ENCODE results near the gene SLC2A1. TPM values are rescaled to one million over a fixed set of nuclear protein-coding genes. Genes with fewer than 3 reads are reported as not detected.
A peak's percentile ranks its signal among the peaks of the same experiment; 100 is the strongest.

Gene SLC2A1
- total and polyA plus RNA-seq, 2 of the 13 experiments (the other 11 are each of a cell fraction or from before 2014, with no cell fraction given) = 125 to 423 TPM

DNA sequence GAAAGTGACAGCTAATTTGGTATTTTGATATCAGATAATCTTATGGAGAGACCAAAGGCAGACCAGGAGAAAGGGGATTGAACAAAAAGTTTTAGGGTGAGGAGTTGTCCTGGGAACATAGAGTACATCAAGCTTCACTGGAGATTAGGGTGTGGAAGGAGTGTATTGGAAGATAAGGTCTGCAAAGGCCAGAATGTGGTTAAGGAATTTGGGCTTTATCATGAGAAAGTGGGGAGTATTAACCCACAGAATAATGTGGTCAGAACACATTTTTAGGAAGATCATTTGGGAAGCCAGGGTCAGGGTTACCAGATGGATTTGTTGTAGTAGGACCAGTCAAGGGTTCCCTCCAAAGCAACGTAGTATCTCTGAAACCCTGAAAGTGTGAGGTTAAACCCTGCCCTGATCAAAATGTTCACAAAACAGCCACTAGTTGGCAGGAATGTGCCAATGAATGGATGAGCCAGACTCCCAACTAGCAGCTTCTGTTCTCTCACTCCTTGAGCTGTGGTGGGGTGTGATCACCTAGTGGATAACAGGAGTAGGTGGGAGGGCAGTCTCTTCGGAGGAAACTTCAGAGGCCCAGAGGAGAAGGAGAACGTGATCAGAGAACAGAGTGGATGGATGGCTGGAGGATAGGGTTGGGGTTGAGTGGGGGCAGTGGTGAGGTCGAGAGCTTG is 35.8 kb downstream of the SLC2A1 start:
- POLR2A ChIA-PET = interaction anchor here (0.8 to 4.2 kb wide), 4 partner anchors 34 to 151 kb away, joined by 3 to 18 read pairs (median 4); partner anchors contain the start of gene ZNF691
- Histone ChIP-seq H4K20me1 (ENCODE audit: insufficient read depth, low read length) (peaks cover 20% of the 10 kb centered on the region), H3K36me3 (replicated peaks in 1 of 2; ENCODE audit: control insufficient read depth in 1 of 2, insufficient read depth in 2 of 2, low read length in 2 of 2) (peaks cover 16 to 26% of the 10 kb centered on the region in 2 experiments), H3K79me2 (ENCODE audit: insufficient read depth, low read length) (no peaks in the 10 kb centered on the region), H3K4me3 (replicated peaks in 1 of 3; ENCODE audit: insufficient read depth in 1 of 3, low read depth in 2 of 3, low read length in 3 of 3) (0 out of 6 replicates have a peak overlapping the region, but pooled peaks of 1 of the 3 experiments have one; percentile 74), H3K4me2 (ENCODE audit: low read depth, low read length) (peak overlapping the region; percentile 88), H3K27me3 (ENCODE audit: control insufficient read depth in 1 of 2, insufficient read depth in 2 of 2, low read length in 2 of 2) (no peaks in the 10 kb centered on the region), H2AFZ (ENCODE audit: low read length) (no peak overlapping the region), H3K27ac (ENCODE audit: extremely low read length, insufficient read depth, low read length) (no peak overlapping the region), H3K9me3 (ENCODE audit: low read length) (no peaks in the 10 kb centered on the region), H3K4me1 (ENCODE audit: insufficient read depth, low read length) (peaks cover 42% of the 10 kb centered on the region), H3K9ac (ENCODE audit: insufficient read depth, low read depth, low read length) (no peak overlapping the region)
- intact Hi-C loops (cut with micrococcal nuclease; ENCODE audit: unreplicated experiment) (loop anchor here (5.0 kb wide), 1 partner anchor 34 kb away; the partner anchor contains the start of gene SLC2A1), in situ Hi-C loops (cut with HindIII; ENCODE audit: extremely low pct_ligation_motif_present, low pct_unique_long_range_greater_than_20kb) (loop anchor here (25.0 kb wide), 1 partner anchor 489 kb away; no protein-coding TSS in a partner anchor)
- DNase-seq (ENCODE audit: low spot score) (peak; percentile 77), ATAC-seq (peak; percentile 62), FAIRE-seq (peak; percentile 97)
- CTCF ChIA-PET (ENCODE audit: low intra/inter-chr PET ratio, low total read pairs) = interaction anchor here (1.2 to 3.4 kb wide), 2 partner anchors 145 to 151 kb away, joined by 4 to 31 read pairs; no protein-coding TSS in a partner anchor
- 12% methylated on average over 4 of the region's 4 CpGs for WGBS (ENCODE audit: low lambda C conversion rate)
- no TSS peak for BruUV-seq (replicated peaks)
- no peak for TF ChIP-seq NONO (IDR thresholded peaks at IDR 0.05)
- no peak for TF ChIP-seq NONO (CRISPR knock-in tag; conservative IDR thresholded peaks at IDR 0.05)
- TF ChIP-seq SMC3 (IDR thresholded peaks at IDR 0.05; ENCODE audit: low read length) = peak; percentile 77
- TF ChIP-seq ZNF33A (CRISPR knock-in tag; IDR thresholded peaks at IDR 0.05; ENCODE audit: borderline replicate concordance) = no peak
- TF ChIP-seq ZNF737 (CRISPR knock-in tag; IDR thresholded peaks at IDR 0.05; ENCODE audit: borderline replicate concordance) = no peak
- TF ChIP-seq, protein P1, sequence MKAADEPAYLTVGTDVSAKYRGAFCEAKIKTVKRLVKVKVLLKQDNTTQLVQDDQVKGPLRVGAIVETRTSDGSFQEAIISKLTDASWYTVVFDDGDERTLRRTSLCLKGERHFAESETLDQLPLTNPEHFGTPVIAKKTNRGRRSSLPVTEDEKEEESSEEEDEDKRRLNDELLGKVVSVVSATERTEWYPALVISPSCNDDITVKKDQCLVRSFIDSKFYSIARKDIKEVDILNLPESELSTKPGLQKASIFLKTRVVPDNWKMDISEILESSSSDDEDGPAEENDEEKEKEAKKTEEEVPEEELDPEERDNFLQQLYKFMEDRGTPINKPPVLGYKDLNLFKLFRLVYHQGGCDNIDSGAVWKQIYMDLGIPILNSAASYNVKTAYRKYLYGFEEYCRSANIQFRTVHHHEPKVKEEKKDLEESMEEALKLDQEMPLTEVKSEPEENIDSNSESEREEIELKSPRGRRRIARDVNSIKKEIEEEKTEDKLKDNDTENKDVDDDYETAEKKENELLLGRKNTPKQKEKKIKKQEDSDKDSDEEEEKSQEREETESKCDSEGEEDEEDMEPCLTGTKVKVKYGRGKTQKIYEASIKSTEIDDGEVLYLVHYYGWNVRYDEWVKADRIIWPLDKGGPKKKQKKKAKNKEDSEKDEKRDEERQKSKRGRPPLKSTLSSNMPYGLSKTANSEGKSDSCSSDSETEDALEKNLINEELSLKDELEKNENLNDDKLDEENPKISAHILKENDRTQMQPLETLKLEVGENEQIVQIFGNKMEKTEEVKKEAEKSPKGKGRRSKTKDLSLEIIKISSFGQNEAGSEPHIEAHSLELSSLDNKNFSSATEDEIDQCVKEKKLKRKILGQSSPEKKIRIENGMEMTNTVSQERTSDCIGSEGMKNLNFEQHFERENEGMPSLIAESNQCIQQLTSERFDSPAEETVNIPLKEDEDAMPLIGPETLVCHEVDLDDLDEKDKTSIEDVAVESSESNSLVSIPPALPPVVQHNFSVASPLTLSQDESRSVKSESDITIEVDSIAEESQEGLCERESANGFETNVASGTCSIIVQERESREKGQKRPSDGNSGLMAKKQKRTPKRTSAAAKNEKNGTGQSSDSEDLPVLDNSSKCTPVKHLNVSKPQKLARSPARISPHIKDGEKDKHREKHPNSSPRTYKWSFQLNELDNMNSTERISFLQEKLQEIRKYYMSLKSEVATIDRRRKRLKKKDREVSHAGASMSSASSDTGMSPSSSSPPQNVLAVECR (CRISPR knock-in tag; IDR thresholded peaks at IDR 0.05; ENCODE audit: borderline replicate concordance) = peak; percentile 18; the same call in 1 of the 2 replicates
- TF ChIP-seq ZBTB7B (CRISPR knock-in tag; IDR thresholded peaks at IDR 0.05) = 0 out of 2 replicates have a peak, but pooled peaks have one; percentile 18
- no peak for TF ChIP-seq FOXK2 (IDR thresholded peaks at IDR 0.05)
- no peak for TF ChIP-seq U2AF2 (IDR thresholded peaks at IDR 0.05; ENCODE audit: low read depth, low read length)
- no peak for TF ChIP-seq ZNF589 (CRISPR knock-in tag; conservative IDR thresholded peaks at IDR 0.05)
- peak; percentile 21; the same call in 1 of the 2 replicates for TF ChIP-seq MIER3 (CRISPR knock-in tag; IDR thresholded peaks at IDR 0.05; ENCODE audit: borderline replicate concordance)
- TF ChIP-seq ZNF138 (CRISPR knock-in tag; IDR thresholded peaks at IDR 0.05; ENCODE audit: low read depth) = no peak
- TF ChIP-seq, protein P2, sequence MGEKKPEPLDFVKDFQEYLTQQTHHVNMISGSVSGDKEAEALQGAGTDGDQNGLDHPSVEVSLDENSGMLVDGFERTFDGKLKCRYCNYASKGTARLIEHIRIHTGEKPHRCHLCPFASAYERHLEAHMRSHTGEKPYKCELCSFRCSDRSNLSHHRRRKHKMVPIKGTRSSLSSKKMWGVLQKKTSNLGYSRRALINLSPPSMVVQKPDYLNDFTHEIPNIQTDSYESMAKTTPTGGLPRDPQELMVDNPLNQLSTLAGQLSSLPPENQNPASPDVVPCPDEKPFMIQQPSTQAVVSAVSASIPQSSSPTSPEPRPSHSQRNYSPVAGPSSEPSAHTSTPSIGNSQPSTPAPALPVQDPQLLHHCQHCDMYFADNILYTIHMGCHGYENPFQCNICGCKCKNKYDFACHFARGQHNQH (CRISPR knock-in tag; IDR thresholded peaks at IDR 0.05) = 0 out of 2 replicates have a peak, but pooled peaks have one; percentile 49
- TF ChIP-seq ZNF614 (CRISPR knock-in tag; IDR thresholded peaks at IDR 0.05; ENCODE audit: borderline replicate concordance) = peak; percentile 58; the same call in 1 of the 2 replicates
- peak; percentile 72 for TF ChIP-seq SAP130 (CRISPR knock-in tag; IDR thresholded peaks at IDR 0.05; ENCODE audit: low read depth)
- TF ChIP-seq KDM1A (CRISPR knock-in tag; IDR thresholded peaks at IDR 0.05) = 0 out of 2 replicates have a peak, but pooled peaks have one; percentile 12
- TF ChIP-seq HNRNPH1 (optimal IDR thresholded peaks at IDR 0.05; ENCODE audit: low read depth, low read length) = no peak
- 0 out of 2 replicates have a peak, but pooled peaks have one; percentile 22 for TF ChIP-seq SOX5 (CRISPR knock-in tag; IDR thresholded peaks at IDR 0.05; ENCODE audit: borderline replicate concordance)
